ENCODE measurements around the gene UBE3A. TPM values are rescaled to one million over a fixed set of nuclear protein-coding genes. Genes with fewer than 3 reads are reported as not detected.

The UBE3A gene
- total and polyA plus RNA-seq, 2 experiments from 2014 or later, result 85.5 to 96.7 TPM

GRCh38 chr15:25474251-25474650, 35.4 kb upstream of the UBE3A start:
- no peak overlapping the region for H3K4me2 ChIP-seq
- H3K4me3 ChIP-seq, result no peak overlapping the region
- no peaks in the 10 kb centered on the region for H3K9me3 ChIP-seq (ENCODE audit: low read depth)
- H3K4me1 ChIP-seq (ENCODE audit: insufficient read depth), result no peaks in the 10 kb centered on the region
- no peak overlapping the region for H2AFZ ChIP-seq
- H3K79me2 ChIP-seq, result no peaks in the 10 kb centered on the region
- no peak overlapping the region for H3K27ac ChIP-seq
- no peak for TF ChIP-seq EZH2phosphoT487 (IDR thresholded peaks at IDR 0.05; ENCODE audit: low read depth, severe bottlenecking, unreplicated experiment)
- TF ChIP-seq CTCF (IDR thresholded peaks at IDR 0.05; ENCODE audit: poor library complexity), result no peak
- no peak for TF ChIP-seq EZH2 (IDR thresholded peaks at IDR 0.05; ENCODE audit: borderline replicate concordance)
- no peaks in the 10 kb centered on the region for H3K36me3 ChIP-seq (replicated peaks; ENCODE audit: insufficient read depth, low read depth)
- H3K27me3 ChIP-seq, result no peaks in the 10 kb centered on the region
- no peak for DNase-seq (ENCODE audit: low spot score)
- 90% methylated on average over 4 of the region's 4 CpGs for WGBS (ENCODE audit: low lambda C conversion rate, missing lambda C conversion rate)
- no peaks in the 10 kb centered on the region for H3K9me2 ChIP-seq (replicated peaks; ENCODE audit: insufficient read depth)
- no peaks in the 10 kb centered on the region for H4K20me1 ChIP-seq (ENCODE audit: insufficient read depth, poor library complexity, severe bottlenecking)

GRCh38 chr15:25470230-25470629, 31.4 kb upstream of the UBE3A start:
- 85% methylated on average over 1 of the region's 1 CpG for WGBS (ENCODE audit: low lambda C conversion rate, missing lambda C conversion rate)
- no peaks in the 10 kb centered on the region for H3K9me2 ChIP-seq (replicated peaks; ENCODE audit: insufficient read depth)
- H3K4me3 ChIP-seq, result no peak overlapping the region
- no peaks in the 10 kb centered on the region for H3K36me3 ChIP-seq (replicated peaks; ENCODE audit: insufficient read depth, low read depth)
- TF ChIP-seq EZH2phosphoT487 (IDR thresholded peaks at IDR 0.05; ENCODE audit: low read depth, severe bottlenecking, unreplicated experiment) (no peak), EZH2 (IDR thresholded peaks at IDR 0.05; ENCODE audit: borderline replicate concordance) (no peak)
- no peak for DNase-seq (ENCODE audit: low spot score)
- no peaks in the 10 kb centered on the region for H3K79me2 ChIP-seq
- no peaks in the 10 kb centered on the region for H3K27me3 ChIP-seq
- H3K9me3 ChIP-seq (ENCODE audit: low read depth), result no peaks in the 10 kb centered on the region
- H4K20me1 ChIP-seq (ENCODE audit: insufficient read depth, poor library complexity, severe bottlenecking), result no peaks in the 10 kb centered on the region
- no peak overlapping the region for H3K27ac ChIP-seq
- H3K4me2 ChIP-seq, result no peak overlapping the region
- no peaks in the 10 kb centered on the region for H3K4me1 ChIP-seq (ENCODE audit: insufficient read depth)
- no peak overlapping the region for H2AFZ ChIP-seq

- 76% methylated on average over 1 of the region's 1 CpG for WGBS (ENCODE audit: low lambda C conversion rate, missing lambda C conversion rate)
- H3K9me3 ChIP-seq (ENCODE audit: low read depth), result no peaks in the 10 kb centered on the region
- H3K79me2 ChIP-seq, result no peaks in the 10 kb centered on the region
- TF ChIP-seq CTCF (IDR thresholded peaks at IDR 0.05; ENCODE audit: poor library complexity) (no peak), EZH2 (IDR thresholded peaks at IDR 0.05; ENCODE audit: borderline replicate concordance) (no peak), EZH2phosphoT487 (IDR thresholded peaks at IDR 0.05; ENCODE audit: low read depth, severe bottlenecking, unreplicated experiment) (no peak)
- no peaks in the 10 kb centered on the region for H3K36me3 ChIP-seq (replicated peaks; ENCODE audit: insufficient read depth, low read depth)
- DNase-seq (ENCODE audit: low spot score), result no peak
- H4K20me1 ChIP-seq (ENCODE audit: insufficient read depth, poor library complexity, severe bottlenecking), result no peaks in the 10 kb centered on the region
- H2AFZ ChIP-seq, result no peak overlapping the region
- no peak overlapping the region for H3K4me2 ChIP-seq
- no peaks in the 10 kb centered on the region for H3K27me3 ChIP-seq
- no peak overlapping the region for H3K4me3 ChIP-seq
- no peaks in the 10 kb centered on the region for H3K9me2 ChIP-seq (replicated peaks; ENCODE audit: insufficient read depth)
- no peak overlapping the region for H3K27ac ChIP-seq
- H3K4me1 ChIP-seq (ENCODE audit: insufficient read depth), result no peaks in the 10 kb centered on the region
Observed at GRCh38 chr15:25469377-25469776, 30.6 kb upstream of the UBE3A start.

GRCh38 chr15:25468611-25469010, 29.8 kb upstream of the UBE3A start:
- Histone ChIP-seq H3K9me2 (replicated peaks; ENCODE audit: insufficient read depth) (no peaks in the 10 kb centered on the region), H3K4me1 (ENCODE audit: insufficient read depth) (no peaks in the 10 kb centered on the region), H3K27me3 (no peaks in the 10 kb centered on the region), H3K4me2 (no peak overlapping the region), H3K27ac (no peak overlapping the region), H3K4me3 (no peak overlapping the region), H2AFZ (no peak overlapping the region), H4K20me1 (ENCODE audit: insufficient read depth, poor library complexity, severe bottlenecking) (no peaks in the 10 kb centered on the region), H3K9me3 (ENCODE audit: low read depth) (no peaks in the 10 kb centered on the region), H3K36me3 (replicated peaks; ENCODE audit: insufficient read depth, low read depth) (no peaks in the 10 kb centered on the region), H3K79me2 (no peaks in the 10 kb centered on the region)
- WGBS (ENCODE audit: low lambda C conversion rate, missing lambda C conversion rate), result 94% methylated on average over 10 of the region's 10 CpGs
- no peak for TF ChIP-seq CTCF (IDR thresholded peaks at IDR 0.05; ENCODE audit: poor library complexity)
- no peak for TF ChIP-seq EZH2 (IDR thresholded peaks at IDR 0.05; ENCODE audit: borderline replicate concordance)
- TF ChIP-seq EZH2phosphoT487 (IDR thresholded peaks at IDR 0.05; ENCODE audit: low read depth, severe bottlenecking, unreplicated experiment), result no peak
- no peak for DNase-seq (ENCODE audit: low spot score)
